PC-9 (cell line): ENCODE results near the gene DPM2.

Experiments
- EZH2 ChIP-seq: fragments of 200-600 bp; sonication (generic); IDR thresholded peaks from 2 replicates; pipeline ENCODE4 v1.8.0; 2017; ENCODE audit warnings: antibody characterized with exemption, low read depth
- TF ChIP-seq, protein P1 (sequence below): fragments of 200-600 bp; sonication (generic); conservative IDR thresholded peaks from 2 replicates; pipeline ENCODE4 v1.6.1; 2017; ENCODE audit warnings: mixed run types, antibody characterized with exemption, mild to moderate bottlenecking, moderate library complexity

DNA sequence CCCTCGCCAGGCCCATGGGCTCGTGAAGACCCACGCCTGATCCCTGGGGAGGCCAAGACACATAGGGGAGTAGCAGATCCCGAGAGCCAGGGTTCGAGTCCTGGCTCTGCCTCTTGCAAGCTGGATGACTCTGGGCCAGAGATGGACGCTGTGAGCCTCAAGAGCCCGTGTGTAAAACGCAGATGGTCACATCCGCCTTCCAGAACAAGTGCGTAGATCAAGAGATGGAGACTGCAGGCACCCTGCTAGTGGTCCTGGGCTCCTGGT lies 29.1 kb downstream of the DPM2 start:
- TF ChIP-seq, protein P1, sequence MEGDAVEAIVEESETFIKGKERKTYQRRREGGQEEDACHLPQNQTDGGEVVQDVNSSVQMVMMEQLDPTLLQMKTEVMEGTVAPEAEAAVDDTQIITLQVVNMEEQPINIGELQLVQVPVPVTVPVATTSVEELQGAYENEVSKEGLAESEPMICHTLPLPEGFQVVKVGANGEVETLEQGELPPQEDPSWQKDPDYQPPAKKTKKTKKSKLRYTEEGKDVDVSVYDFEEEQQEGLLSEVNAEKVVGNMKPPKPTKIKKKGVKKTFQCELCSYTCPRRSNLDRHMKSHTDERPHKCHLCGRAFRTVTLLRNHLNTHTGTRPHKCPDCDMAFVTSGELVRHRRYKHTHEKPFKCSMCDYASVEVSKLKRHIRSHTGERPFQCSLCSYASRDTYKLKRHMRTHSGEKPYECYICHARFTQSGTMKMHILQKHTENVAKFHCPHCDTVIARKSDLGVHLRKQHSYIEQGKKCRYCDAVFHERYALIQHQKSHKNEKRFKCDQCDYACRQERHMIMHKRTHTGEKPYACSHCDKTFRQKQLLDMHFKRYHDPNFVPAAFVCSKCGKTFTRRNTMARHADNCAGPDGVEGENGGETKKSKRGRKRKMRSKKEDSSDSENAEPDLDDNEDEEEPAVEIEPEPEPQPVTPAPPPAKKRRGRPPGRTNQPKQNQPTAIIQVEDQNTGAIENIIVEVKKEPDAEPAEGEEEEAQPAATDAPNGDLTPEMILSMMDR: no peak
- TF ChIP-seq EZH2: no peak
